OCI-LY1 (cell line): ENCODE data around the gene MON1A.

Experiments used
- H2AFZ ChIP-seq: fragments of 200-600 bp; sonication (generic), shearing (Covaris generic); 2 replicates; pipeline ENCODE4 v1.6.0; 2014; ENCODE audit warnings: antibody characterized with exemption, mild to moderate bottlenecking, low read length
- H3F3A ChIP-seq: fragments of 200-600 bp; sonication (generic), shearing (Covaris generic); 2 replicates; pipeline ENCODE4 v1.6.0; 2014; ENCODE audit warnings: mild to moderate bottlenecking, antibody characterized with exemption, low read length, moderate library complexity; ENCODE audit not compliant: insufficient read depth
- H3K27ac ChIP-seq: fragments of 200-600 bp; sonication (generic); 2 replicates; pipeline ENCODE4 v1.5.1; 2014; ENCODE audit warnings: low read length, mixed run types, mild to moderate bottlenecking, low read depth; ENCODE audit not compliant: poor library complexity, severe bottlenecking
- H3K27me3 ChIP-seq: fragments of 200-600 bp; sonication (generic); 2 replicates; pipeline ENCODE4 v1.6.0; 2014; ENCODE audit warnings: antibody characterized with exemption, mild to moderate bottlenecking, low read length, moderate library complexity; ENCODE audit not compliant: insufficient read depth
- H3K36me3 ChIP-seq: fragments of 200-600 bp; sonication (generic); 2 replicates; pipeline ENCODE4 v1.6.1; 2014; ENCODE audit warnings: mild to moderate bottlenecking, antibody characterized with exemption, low read length, moderate library complexity, mixed read lengths; ENCODE audit not compliant: insufficient read depth
- H3K4me1 ChIP-seq: fragments of 200-600 bp; sonication (generic); 2 replicates; pipeline ENCODE4 v1.5.1; 2014; ENCODE audit warnings: mild to moderate bottlenecking, low read length, moderate library complexity; ENCODE audit not compliant: insufficient read depth, severe bottlenecking
- H3K4me2 ChIP-seq: fragments of 200-600 bp; sonication (generic), shearing (Covaris generic); 2 replicates; pipeline ENCODE4 v1.6.1; 2014; ENCODE audit warnings: low read length
- H3K4me3 ChIP-seq: fragments of 200-600 bp; sonication (generic); 2 replicates; pipeline ENCODE4 v1.5.1; 2014; ENCODE audit warnings: low read length, low read depth, mild to moderate bottlenecking, mixed read lengths; ENCODE audit not compliant: poor library complexity, severe bottlenecking
- H3K79me2 ChIP-seq: fragments of 200-600 bp; shearing (Covaris generic); 2 replicates; pipeline ENCODE4 v1.6.1; 2016; ENCODE audit warnings: mixed run types, low read length, mixed read lengths; ENCODE audit not compliant: insufficient read depth
- H3K9ac ChIP-seq: fragments of 200-600 bp; sonication (generic), shearing (Covaris generic); 2 replicates; pipeline ENCODE4 v1.6.1; 2014; ENCODE audit warnings: mild to moderate bottlenecking, low read length, mixed read lengths
- H3K9me2 ChIP-seq: fragments of 200-600 bp; sonication (generic), shearing (Covaris generic); 2 replicates; pipeline ENCODE4 v1.6.1; 2014; ENCODE audit warnings: low read depth, mild to moderate bottlenecking, low read length, mixed read lengths
- H3K9me3 ChIP-seq: fragments of 200-600 bp; shearing (Covaris generic); 2 replicates; pipeline ENCODE4 v1.6.1; 2014; ENCODE audit warnings: low read length, mixed read lengths
- H4K20me1 ChIP-seq: fragments of 200-600 bp; sonication (generic), shearing (Covaris generic); 2 replicates; pipeline ENCODE4 v1.6.0; 2016; ENCODE audit warnings: mild to moderate bottlenecking, low read length; ENCODE audit not compliant: insufficient read depth
- CTCF ChIP-seq: fragments of 200-600 bp; sonication (generic), shearing (Covaris generic); IDR thresholded peaks from 2 replicates; pipeline ENCODE4 v1.5.1; 2017; ENCODE audit warnings: mild to moderate bottlenecking, antibody characterized with exemption, low read length, moderate library complexity, mixed read lengths
- EZH2 ChIP-seq: fragments of 200-600 bp; sonication (generic), shearing (Covaris generic); IDR thresholded peaks from 2 replicates; pipeline ENCODE4 v1.8.0; 2017; ENCODE audit warnings: borderline replicate concordance, mixed run types, mild to moderate bottlenecking, antibody characterized with exemption, low read length, moderate library complexity, mixed read lengths

The MON1A gene

GRCh38 chr3:49903451-49904424 is 25.9 kb downstream of the MON1A start, which contains the start of gene MST1R:
MST1R (minus strand) TSS chr3:49903873; CDS start chr3:49903609, 264 bp downstream.
- no peaks in the 10 kb centered on the region for H4K20me1 ChIP-seq
- H3K4me2 ChIP-seq, result peak within 1 kb of the TSS; percentile 82
- no peak for TF ChIP-seq EZH2
- TF ChIP-seq CTCF, result no peak
- no peak within 1 kb of the TSS for H2AFZ ChIP-seq
- no peaks in the 10 kb centered on the region for H3K79me2 ChIP-seq
- no peaks in the 10 kb centered on the region for H3F3A ChIP-seq
- no peaks in the 10 kb centered on the region for H3K27me3 ChIP-seq
- no peaks in the 10 kb centered on the region for H3K36me3 ChIP-seq
- H3K27ac ChIP-seq, result no peak within 1 kb of the TSS
- H3K4me1 ChIP-seq, result peaks cover 40% of the 10 kb centered on the region
- H3K9me3 ChIP-seq, result no peaks in the 10 kb centered on the region
- H3K4me3 ChIP-seq, result peak within 1 kb of the TSS; percentile 63
- H3K9ac ChIP-seq, result peak within 1 kb of the TSS; percentile 69
- H3K9me2 ChIP-seq, result no peaks in the 10 kb centered on the region

- Histone ChIP-seq H3K27ac (no peak overlapping the region), H3K9ac (peak overlapping the region; percentile 69; the same call in 1 of the 2 replicates), H3F3A (no peaks in the 10 kb centered on the region), H3K4me2 (peak overlapping the region; percentile 82; the same call in 1 of the 2 replicates), H3K9me2 (no peaks in the 10 kb centered on the region), H2AFZ (no peak overlapping the region), H3K79me2 (no peaks in the 10 kb centered on the region), H4K20me1 (no peaks in the 10 kb centered on the region), H3K27me3 (no peaks in the 10 kb centered on the region), H3K9me3 (no peaks in the 10 kb centered on the region), H3K4me3 (peak overlapping the region; percentile 63), H3K4me1 (peaks cover 40% of the 10 kb centered on the region), H3K36me3 (no peaks in the 10 kb centered on the region)
- TF ChIP-seq CTCF (no peak), EZH2 (no peak)
Measured at GRCh38 chr3:49902511-49903345, 26.9 kb downstream of the MON1A start.
